SH-SY5Y (cell line): ENCODE results near the gene SELENON.

ENCODE experiments used
- GATA2 ChIP-seq: IDR thresholded peaks from 2 replicates; pipeline ENCODE4 v1.6.1; 2011; ENCODE audit warnings: mild to moderate bottlenecking, low read depth, low read length
- GATA3 ChIP-seq: IDR thresholded peaks from 2 replicates; pipeline ENCODE4 v1.6.1; 2011; ENCODE audit warnings: low read depth, mild to moderate bottlenecking, low read length, moderate library complexity

DNA sequence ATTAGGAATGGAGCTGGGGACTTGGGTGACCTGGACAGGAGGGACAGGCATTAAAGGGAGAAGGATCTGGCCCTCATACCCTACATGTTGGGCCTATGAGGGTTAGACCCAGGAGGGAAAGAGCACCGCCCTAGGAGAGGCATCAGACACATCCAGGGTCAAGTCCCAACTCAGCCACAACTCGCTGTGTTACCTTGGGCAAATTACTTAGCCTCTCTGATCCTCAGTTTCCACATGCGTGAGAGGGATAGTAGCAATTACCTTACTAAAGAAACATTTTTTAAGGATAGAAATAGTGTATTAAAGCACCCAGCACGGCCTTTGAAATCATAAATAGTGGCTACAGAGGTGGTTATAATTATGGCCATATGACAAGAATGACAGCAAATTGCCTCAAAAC, 20.1 kb upstream of the SELENON start:
- TF ChIP-seq GATA2 (no peak), GATA3 (no peak)
